Sciatic nerve (tissue), 2 donors: Measurements from ENCODE around the gene CDC37L1. TPM values are rescaled to one million over a fixed set of nuclear protein-coding genes. Genes with fewer than 3 reads are reported as not detected.
A peak's percentile ranks its signal among the peaks of the same experiment; 100 is the strongest.

Source experiments
- ATAC-seq: fragments of 200-7000 bp; cut with Tn5 transposase; one replicate; pipeline ENCODE4 v1.9.1; 2020; ENCODE audit warnings: mild to moderate bottlenecking, moderate library complexity
- DNase-seq: peaks from one replicate; pipeline ENCODE4 v3.0.0-alpha.2; 2020; ENCODE audit warnings: low spot score
- intact Hi-C: fragments of 100-400 bp; cut with DNase I; formaldehyde crosslinking; loops from one replicate; pipeline ENCODE4 v1.14.2; 2022
- total RNA-seq: library from RNA; stranded (reverse); fragmentation: NEBNext Ultra II Directional; extraction: Animal tissue kit (Norgen Biotek cat#: 25700); gene quantifications from one replicate; pipeline ENCODE4 v1.2.1, GENCODE V29; 2021
- donor health status: DM: no; HTN: no; CAD: no.
- donor health status: DM: no; HTN: no; CAD: no.

CDC37L1 gene
- total RNA-seq, 1 donor from 2014 or later: 14.9 TPM

DNA sequence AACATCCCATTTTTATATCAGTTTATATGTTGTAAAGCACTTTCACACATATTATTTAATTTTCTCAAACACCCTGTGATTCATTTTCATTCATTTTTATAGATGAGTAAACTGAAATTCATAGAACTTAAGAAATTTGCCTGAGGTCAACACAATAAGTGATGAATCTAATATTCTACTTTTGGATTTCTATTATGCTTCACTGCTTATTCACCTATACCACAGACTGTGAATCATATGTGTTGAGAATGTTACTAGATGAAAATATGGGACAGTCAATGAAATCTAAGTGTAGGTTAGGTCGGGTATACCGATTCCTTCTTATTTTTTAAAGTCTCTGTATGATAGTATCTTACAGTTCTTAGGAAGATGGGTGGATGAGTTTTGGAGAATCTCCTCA lies 24.8 kb downstream of the CDC37L1 start:
- ATAC-seq (no peak), DNase-seq (no peak)
- intact Hi-C loops: no loop called here

DNA sequence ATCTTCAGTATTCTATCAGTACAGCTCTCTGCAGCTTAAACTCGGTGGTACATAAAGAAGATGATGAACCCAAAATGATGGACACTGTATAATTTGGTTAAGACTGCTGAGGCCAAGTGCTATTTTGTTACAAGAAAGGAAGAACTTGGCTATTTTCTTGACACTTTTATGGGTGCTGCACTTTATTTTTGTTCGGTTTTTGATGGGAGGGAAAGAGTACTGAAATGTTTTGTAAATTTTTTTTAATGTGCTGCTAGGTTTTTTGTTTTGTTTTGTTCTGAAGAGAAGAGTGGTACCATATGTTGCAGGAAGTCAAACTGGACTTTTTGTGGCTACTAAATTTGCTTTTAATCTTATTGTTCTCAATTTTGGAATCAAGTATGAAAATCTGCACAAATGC lies 26.7 kb downstream of the CDC37L1 start:
- intact Hi-C loops: no loop called here
- ATAC-seq: no peak

DNA sequence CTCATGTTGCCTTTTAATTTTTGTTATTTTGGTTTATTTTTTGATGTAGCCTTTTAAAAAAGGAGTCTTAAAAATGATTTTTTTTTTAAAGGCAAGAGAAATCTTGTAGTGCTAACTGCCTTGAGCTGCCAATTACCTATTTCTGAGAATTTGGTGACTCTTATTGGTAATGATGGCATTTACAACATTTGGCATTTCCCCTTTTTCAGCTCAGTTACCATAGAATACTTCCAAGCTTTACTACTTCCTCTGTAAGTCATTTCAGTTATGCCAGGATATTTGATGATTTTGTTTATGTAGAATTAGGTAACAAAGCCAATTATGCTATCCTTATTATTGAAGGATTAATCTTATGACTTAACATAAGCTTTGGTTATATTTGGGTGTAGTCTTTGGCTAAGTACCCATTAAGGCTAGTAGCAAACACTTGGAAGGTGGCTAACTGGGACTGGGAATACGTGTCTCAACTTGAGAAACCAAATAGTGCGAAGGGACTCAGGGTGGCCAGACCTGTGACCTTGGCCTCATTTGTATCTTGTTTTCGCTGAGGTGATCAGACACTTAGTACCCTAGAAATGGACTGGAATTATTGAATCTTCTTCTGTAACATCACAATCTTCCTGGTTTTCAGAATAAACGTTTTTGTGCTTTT lies 27.7 kb downstream of the CDC37L1 start:
- no peak for DNase-seq
- intact Hi-C loops: no loop called here
- ATAC-seq: no peak

More for the DNA sequence above, 26.7 kb downstream of the CDC37L1 start:
- no peak for DNase-seq

DNA sequence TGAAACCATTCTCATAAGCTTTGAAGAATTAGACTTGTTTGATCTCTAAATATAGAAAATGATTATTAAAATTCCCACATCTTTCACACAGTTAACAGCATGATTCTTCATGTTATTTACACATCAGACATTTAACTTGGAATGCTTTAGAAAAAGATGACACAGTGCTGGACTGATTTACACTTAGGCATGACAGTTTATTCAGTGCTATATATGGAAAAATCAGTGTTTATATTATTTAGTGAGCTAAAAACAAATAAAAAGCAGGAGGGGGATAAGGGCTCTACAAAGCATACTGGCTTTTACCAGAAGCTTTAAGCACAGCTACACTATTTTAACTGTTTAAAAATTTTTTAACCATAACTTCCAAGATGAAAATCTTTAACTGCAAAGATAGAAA lies 30.0 kb downstream of the CDC37L1 start:
- intact Hi-C loops: no loop called here
- no peak for ATAC-seq
- no peak for DNase-seq

DNA sequence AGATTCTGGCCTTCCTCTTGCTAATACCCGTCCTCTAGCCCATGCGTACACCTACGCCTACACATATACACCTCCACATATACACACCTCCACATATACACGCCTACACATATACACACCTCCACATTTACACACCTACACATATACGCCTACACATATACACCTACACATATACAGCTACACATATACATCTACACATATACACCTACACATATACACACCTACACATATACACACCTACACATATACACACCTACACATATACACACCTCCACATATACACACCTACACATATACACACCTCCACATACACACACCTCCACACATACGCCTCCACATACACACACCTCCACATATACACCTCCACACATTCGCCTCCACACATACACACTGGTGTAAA lies 34.5 kb downstream of the CDC37L1 start:
- intact Hi-C loops: no loop called here
- DNase-seq: no peak
- ATAC-seq: peak; percentile 65

DNA sequence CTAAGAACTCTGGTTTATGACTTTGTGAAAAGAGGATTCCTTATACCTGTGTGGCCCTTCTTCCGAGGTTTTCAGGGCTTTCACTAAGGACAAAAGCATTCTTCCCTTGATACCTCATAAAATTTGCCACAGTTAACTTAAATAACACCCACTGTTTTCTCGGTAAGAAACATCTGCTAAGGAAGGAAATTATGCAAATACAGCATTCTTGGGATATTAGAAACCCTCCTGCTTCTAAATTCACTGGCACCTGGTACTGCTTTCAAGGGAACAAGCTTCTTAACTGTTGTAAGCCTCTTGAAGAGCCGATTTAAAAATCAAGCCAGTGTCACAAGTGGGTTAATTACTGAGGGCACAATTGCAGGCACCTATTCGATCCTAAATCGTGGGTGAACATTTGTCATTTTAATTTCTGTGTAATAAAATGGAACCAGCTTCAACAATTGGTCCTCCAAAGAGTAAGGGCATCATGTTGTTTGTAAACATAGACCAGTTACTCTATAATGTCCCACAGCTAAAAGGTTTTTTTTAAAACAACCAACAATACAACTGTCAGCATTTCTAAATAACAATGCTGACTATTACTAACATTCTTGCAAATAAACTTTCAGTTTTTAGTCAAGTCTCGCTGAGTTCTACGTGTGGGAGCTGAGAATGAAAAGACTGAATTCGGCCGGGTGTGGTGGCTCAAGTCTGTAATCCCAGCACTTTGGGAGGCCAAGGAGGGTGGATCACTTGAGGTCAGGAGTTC lies 35.1 kb downstream of the CDC37L1 start:
- ATAC-seq (no peak), DNase-seq (no peak)
- intact Hi-C loops: no loop called here

DNA sequence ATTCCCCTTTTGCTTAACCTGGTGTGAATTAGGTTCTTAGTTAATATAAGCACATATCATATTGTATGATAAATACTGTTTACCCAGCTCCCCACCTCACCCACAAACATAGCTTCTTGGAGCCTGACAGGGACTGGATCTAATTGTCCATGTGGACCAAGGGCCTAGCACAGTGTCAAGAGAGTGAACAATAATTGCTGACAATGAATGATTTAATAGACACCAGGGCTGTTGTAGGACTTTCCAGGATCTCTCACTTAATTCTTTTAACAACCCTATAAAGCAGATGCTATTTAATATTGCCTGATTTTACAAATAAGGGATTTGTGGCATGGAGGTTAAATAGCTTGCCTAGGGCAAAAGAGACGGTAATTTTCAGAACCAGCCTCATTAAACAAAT lies 36.8 kb downstream of the CDC37L1 start:
- intact Hi-C loops: no loop called here
- ATAC-seq: no peak
- DNase-seq: no peak

DNA sequence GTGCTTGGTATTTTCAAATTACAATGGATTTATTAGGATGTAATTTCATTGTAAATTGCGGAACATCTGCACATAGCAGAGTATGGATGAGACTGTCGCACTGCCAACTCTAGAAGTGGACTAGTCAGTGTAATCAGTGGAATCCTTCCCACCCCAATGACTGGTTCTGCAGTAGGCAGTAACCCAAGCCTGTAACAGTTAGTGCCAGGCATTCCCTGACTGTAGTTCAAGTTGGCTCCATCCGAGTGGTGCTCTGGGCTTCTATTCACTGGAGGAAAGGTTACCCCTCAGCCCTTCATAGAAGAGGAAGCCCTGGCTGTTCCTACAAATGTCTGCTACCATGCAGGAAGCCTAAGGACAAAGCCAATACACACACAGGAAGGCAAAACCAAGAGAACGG lies 38.4 kb downstream of the CDC37L1 start:
- intact Hi-C loops: no loop called here
- no peak for ATAC-seq
- DNase-seq: no peak

DNA sequence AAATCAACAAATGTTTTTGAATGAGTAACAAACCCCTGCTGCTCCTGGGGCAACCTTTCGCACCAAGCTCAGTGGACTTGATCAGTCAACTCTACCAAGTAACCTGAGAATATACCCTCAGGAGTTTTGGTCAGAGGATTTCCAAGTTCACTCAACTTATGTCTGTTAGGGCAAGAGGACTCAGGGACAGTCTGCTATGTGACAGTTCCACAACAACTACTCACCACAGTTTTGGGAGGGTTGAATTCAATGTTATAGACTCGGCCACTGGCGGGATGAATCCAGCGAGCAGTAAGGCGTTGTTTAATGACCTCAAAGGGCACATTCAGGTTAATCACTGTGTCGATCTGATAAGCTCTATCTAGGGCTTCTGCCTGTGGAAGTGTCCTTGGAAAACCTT lies 39.5 kb downstream of the CDC37L1 start:
- intact Hi-C loops: no loop called here
- DNase-seq (no peak), ATAC-seq (no peak)

DNA sequence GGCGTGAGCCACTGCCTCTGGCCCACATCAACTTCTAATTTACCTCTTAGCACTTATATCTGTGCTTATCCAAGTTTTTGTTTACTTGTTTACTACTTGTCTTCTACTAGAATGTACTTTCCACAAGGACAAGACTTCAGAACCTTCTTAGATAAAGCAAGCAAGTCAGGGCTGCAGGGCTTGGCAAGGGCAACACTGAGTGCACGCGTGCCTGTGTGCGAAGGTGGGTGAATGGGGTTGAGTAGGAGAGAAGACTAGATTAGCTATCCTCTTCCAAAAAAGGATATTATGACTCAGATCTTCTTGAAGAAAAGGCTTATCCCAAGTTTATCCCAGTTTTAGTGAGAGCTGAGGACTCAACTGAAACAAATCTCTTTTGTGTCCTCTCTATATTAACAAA lies 42.4 kb downstream of the CDC37L1 start:
- DNase-seq: no peak
- ATAC-seq: no peak
- intact Hi-C loops: no loop called here

DNA sequence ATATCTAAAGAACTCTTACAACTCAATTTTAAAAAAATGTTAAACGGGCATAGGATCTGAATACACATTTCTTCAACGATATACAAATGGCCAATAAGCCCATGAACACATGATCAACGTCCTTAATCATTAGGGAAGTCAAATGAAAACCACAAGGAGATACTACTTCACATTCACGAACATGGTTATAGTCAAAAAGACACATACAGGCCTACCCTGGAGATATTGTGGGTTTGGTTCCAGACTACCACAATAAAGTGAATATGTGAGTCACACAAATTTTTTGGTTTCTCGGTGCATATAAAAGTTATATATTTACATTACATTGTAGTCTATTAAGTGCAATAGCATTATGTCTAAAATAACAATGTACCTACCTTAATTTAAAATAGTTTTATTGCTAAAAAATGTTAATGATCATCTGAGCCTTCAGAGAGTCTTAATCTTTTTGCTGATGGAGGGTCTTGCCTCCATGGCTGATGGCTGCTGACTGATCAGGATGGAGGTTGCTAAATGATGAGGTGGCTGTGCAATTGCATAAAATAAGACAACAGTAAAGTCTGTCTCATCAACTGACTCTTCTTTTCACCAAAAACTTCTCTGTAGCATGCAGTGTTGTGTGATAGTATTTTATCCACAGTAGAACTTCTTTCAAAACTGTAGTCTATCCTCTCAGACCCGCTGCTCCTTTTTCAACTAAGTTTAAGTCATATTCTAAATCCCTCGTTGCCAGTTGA lies 46.5 kb downstream of the CDC37L1 start:
- ATAC-seq: no peak

DNA sequence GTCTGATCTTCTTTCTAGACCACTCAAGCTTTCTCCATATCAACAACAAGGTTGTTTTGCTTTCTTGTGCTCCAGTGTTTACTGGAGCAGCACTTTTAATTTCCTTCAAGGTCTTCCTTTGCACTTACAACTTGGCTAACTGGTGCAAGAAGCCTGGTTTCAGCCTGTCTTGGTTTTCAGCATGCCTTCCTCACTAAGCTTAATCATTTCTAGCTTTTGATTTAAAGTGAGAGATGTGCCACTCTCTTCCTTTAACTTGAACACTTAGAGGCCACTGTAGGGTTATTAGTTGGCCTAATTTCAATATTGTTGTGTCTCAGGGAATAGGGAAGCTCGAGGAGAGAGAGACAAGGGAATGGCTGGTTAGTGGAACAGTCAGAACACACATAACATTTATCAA lies 48.2 kb downstream of the CDC37L1 start:
- intact Hi-C loops: no loop called here
- DNase-seq (no peak), ATAC-seq (no peak)

More for the DNA sequence above, 46.5 kb downstream of the CDC37L1 start:
- no peak for DNase-seq
- intact Hi-C loops: no loop called here

DNA sequence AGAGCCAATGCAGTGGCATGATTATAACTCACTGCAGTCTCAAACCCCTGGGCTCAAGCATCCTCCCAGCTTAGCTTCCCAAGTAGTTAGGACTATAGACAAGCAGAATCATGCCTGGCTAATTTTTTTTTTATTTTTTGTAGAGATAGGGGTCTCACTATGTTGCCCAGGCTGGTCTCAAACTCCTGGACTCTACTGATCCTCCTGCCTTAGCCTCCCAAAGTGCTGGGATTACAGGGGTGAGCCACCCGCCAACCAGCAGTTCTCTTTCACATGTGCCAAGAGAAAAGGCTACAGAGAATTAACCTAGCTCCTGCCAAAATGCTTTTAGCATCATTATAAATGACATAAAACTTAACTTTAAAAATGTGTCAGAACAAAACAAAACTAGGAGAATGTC lies 53.5 kb downstream of the CDC37L1 start:
- intact Hi-C loops: no loop called here

DNA sequence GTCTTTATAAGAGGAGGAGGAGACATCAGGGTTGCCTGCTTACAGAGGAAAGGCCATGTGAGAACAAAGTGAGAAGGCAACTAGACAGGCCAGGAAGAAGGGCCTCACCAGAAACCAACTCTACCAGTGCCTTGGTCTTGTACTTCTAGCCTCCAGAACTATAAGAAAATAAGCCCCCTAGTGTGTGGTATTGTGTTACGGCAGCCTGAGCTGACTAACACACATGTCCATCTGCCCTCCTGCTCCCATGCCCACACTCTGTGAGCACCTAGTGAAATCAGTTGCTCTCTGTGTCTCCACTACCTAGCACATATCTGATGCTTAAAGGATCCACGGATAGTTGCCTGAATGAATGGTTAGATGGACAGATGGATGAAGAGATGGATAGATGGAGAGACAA lies 54.8 kb downstream of the CDC37L1 start:
- ATAC-seq (no peak), DNase-seq (no peak)
- intact Hi-C loops: no loop called here

More for the DNA sequence above, 53.5 kb downstream of the CDC37L1 start:
- DNase-seq (no peak), ATAC-seq (no peak)

DNA sequence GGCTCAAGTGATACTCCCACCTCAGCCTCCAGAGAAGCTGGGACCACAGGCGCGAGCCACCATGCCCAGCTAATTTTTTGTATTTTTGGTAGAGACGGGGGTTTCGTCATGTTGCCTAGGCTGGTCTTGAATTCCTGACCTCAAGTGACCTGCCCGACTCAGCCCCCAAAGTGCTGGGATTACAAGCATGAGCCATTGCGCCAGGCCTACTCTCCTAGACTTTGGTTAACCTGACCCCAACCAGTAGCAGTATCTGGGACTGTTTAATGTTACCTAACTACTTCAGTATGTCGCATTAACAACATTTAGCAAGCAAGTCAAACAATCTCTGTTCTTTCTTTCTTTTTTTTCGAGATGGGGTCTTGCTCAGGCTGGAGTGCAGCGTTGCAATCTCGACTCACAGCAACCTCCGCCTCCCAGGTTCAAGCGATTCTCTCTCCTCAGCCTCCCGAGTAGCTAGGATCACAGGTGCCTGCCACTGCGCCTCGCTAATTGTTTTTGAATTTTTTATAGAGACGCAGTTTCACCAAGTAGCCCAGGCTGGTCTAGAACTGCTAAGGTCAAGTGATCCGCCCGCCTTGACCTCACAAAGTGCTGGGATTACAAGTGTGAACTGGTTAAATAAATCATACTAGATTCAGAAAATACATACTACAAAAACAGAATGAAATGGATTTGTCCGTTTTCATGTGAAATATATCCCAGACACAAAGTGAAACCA lies 59.7 kb downstream of the CDC37L1 start:
- DNase-seq (no peak), ATAC-seq (no peak)
- intact Hi-C loops: no loop called here

DNA sequence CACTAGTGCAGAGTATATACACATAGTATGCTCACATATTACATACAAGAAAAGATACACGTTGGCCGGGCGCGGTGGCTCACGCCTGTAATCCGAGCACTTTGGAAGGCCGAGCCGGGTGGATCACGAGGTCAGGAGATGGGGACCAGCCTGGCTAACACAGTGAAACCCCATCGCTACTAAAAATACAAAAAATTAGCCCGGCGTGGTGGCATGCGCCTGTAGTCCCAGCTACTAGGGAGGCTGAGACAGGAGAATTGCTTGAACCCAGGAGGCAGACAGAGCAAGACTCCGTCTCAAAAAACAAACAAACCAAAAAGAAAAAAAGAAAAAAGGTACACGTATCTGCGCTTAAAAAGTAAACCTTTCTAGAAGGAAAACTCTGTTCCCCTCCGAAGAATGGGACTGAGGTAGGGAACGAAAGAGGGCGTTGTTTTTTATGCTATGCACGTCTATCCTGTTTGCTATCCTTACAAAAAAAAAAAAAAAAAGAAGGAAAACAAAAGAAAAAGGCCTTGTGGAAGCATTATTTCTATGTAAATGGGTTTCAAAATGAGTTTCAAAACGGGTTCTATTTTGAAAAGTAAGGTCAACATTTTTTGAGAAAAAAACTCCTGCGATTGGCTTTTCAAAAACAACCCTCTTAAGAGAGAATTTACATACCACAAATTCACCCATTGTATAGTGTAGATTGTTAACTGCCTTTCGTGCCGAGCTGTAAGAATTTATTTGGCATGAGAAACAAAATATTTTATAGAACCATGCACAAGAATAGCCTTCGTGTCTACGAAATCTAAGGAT lies 60.4 kb downstream of the CDC37L1 start:
- no peak for DNase-seq
- intact Hi-C loops: no loop called here
- ATAC-seq: no peak

DNA sequence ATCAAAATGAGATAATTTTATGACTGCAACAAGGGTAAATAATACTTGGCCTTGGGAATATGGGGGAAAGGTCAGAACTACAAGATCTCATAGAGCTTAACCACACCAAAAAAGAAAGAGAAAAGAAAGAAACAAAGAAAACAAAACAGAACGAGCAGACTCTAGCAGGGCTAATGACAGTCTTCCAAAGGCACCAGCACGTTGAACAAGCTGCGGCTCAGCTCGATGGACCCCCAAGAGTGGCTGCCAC lies 60.9 kb downstream of the CDC37L1 start:
- intact Hi-C loops: no loop called here
- DNase-seq (no peak), ATAC-seq (no peak)

DNA sequence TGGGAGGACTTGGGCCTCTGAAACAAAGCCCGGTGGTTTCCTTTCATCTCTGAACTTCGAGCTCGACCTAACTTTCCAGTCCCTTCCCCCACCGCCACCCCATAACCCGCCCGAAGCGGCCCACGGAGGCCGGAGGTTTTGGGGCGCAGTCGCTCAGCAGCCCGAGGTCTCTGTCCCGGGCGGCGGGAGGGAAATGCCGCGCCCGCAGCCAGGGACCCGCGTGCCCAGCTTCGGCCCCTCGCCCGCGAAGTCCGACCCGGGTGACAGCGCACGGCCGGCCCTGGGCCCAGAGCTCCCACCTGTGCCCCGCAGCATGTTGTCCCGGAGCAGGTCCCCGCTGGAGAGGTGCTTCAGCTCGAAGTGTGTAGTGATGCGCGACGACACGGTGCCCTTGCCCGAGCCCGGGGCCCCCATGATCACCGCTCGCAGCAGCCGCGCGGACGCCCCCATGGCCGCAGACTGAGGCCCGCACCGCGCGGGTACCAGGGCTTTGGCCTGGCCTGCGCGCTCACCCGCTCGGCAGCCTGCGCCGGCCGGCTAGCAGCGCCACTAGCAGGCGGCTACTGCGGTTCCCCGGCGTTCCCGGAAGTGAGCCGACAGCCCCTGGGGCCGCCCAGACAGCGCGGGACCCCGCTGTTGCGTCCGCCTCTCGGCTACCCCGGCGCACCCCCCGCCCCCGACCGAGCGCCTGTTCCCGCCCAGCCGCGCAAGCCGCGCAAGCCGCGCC lies 61.4 kb downstream of the CDC37L1 start, which contains the start of gene AK3:
AK3 (minus strand) TSS at position 565 of the 727 bp plus-strand sequence; CDS start at position 450, 115 bp downstream.
- ATAC-seq (peak; percentile 97), DNase-seq (peak; percentile 90)
- intact Hi-C loops: no loop called here
